D341Med (cell line): ENCODE data around the gene ARHGAP30.
"Not testable (repeated sequence)": the region's sequence is repeated elsewhere in the genome, so short reads cannot be mapped to it uniquely, and the experiment has no call there.

Source experiments
- DNase-seq: peaks from one replicate; pipeline ENCODE4 v3.0.0; 2012; ENCODE audit warnings: low spot score

The ARHGAP30 gene

DNA sequence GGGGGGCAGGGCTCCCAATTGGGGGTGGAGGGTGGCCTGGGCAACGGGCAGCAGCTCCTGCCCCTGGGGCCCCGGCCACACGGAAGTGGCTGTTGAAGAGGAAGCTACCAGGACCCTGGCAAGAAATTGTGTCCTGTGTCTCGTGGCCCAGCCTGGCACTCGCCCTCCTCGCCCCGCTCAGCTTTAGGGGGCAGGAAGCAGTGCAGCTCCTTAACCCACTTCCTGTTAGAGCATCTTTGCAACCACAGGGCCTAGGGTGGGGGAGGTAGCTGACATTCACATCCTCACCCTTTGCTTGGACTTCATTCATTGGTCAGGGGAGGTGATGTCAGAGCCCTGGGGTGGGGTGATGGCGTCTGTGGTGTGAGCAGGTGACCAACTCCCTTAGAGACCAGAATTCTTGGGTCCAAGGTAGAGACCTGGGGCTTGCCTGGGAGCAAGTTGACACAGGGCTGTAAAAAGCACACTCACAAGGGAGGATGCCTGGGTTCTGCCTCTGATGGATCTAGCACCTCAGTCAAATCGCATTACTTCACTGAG lies at the start of gene ARHGAP30:
ARHGAP30 (minus strand) TSS at position 161 of the 540 bp plus-strand sequence. CDS start 267 bp downstream, outside the sequence.
- no peak for DNase-seq

GRCh38 chr1:161117759-161118581 lies 48.3 kb upstream of the ARHGAP30 start, which contains the start of the genes NIT1 and PFDN2:
Gene NIT1, plus strand, starts transcription at chr1:161118105. Its CDS starts 72 bp downstream, at chr1:161118177.
Gene PFDN2, minus strand, starts transcription at chr1:161118037. Its CDS starts 11 bp downstream, at chr1:161118026.
- DNase-seq = peak; percentile 97

- not testable (repeated sequence) for DNase-seq
Measured at GRCh38 chr1:161115961-161116360, 46.3 kb upstream of the ARHGAP30 start.

DNA sequence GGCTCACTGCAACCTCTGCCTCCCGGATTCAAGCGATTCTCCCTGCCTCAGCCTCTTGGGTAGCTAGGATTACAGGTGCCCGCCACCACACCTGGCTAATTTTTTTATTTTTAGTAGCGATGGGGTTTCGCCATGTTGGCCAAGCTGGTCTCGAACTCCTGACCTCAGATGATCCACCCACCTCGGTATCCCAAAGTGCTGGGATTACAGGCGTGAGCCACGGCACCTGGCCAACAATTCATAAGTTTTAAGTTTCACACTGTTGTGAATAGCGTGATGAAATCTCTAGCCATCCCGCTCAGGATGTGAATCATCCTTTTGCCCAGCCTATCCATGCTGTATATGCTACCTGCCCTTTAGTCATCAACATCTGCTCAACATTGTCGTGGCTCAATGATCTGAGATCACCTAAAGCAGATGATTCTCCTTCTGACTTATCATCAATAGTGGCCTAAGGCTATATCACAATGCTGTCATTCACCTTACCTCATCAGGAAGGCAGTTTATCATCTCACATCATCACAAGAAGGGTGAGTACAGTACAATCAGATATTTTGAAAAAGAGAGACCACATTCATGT lies 45.5 kb upstream of the ARHGAP30 start:
- DNase-seq = no peak

DNA sequence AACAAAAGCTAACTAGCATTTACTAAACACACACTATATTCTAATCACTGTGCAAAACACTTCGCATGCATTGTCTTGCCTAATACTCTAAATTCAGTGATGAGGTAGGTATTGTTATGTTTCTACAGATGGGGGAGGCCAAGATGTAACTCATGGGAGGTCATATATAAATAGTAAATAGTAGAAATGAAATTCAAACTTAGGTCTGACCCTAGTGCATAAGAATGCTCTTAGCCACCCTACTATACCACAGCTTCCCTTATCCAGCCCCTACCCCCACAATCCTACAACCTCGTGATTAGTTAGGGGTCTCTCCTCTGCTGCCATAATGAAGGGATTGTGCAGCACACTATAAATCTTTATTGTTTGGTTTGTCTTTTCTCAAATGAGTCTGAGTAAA lies 44.9 kb upstream of the ARHGAP30 start:
- no peak for DNase-seq

DNA sequence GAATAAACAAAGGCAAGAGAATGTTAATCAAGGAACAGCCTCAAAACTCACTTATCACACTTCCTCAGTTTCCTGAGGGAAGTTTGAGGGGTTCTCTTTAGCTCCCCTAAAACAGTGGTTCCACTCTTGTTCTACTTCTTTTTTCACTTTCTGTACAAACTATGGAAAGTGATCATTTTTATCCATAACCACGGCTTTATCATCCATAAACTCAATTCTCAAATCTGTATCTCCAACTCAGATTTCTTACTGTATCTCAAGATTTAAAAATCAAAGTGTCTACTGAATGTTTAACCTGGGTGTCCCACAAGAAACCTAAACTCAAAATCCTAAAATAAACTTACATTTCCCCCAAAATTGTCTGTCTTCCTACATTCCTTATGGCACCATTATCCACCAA lies 44.2 kb upstream of the ARHGAP30 start:
- DNase-seq = no peak

DNA sequence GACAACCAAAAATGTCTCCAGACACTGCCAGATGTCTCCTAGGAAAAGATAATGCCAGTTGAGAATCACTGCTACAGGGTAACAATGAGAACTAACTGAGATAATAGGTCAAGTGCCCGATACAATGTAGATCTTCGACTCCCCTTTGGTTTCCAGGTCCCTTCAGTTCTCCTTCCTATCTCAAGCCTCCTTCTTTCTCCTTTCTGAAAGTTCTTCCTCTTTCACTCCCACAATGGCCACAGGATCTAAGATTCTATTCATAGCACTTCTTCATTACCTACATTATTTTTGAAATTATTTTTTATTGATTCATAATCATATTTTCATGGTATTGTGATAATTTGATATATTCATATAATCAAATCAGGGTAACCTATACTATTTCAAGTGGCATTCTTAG lies 41.8 kb upstream of the ARHGAP30 start:
- no peak for DNase-seq

DNA sequence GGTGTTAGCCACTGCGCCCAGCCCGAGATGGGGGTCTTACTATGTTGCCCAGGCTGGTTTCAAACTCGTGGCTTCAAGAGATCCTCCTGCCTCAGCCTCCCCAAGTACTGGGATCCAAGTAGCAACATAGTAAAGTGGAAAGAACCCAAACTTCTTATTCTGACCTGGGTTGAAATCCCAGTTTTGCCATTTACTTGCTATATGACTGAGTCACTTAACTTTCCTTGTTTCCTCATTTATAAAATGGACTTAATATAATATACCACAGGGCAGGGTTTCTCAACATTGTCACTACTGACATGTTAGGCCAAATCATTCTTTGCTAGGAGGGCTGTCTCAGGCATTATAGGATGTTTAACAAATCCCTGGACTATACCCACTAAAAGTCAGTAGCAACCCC lies 41.4 kb upstream of the ARHGAP30 start:
- DNase-seq = no peak

- no peak for DNase-seq
Measured at GRCh38 chr1:161106431-161106830, 36.7 kb upstream of the ARHGAP30 start.

DNA sequence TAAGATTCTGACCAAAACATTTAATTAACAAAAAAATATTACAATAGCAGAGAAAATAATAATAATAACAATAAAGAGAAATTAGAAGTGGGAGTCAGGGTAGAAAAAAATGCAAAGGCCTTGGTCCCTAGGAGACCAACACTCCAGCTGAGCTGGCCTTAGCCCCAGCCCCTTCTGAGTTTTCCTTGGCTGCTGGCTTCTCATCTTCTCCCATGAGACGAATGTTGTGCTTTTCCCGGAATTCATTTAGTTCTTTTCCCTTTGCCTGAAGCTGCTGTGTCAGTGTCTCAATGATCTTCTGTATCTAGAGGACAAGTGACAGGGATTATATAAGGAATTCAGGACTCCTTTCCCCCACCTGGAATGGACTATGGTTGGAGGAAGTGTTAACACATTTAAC lies 30.9 kb upstream of the ARHGAP30 start:
- no peak for DNase-seq

- DNase-seq = no peak
Measured at GRCh38 chr1:161099090-161099802, 29.6 kb upstream of the ARHGAP30 start.

DNA sequence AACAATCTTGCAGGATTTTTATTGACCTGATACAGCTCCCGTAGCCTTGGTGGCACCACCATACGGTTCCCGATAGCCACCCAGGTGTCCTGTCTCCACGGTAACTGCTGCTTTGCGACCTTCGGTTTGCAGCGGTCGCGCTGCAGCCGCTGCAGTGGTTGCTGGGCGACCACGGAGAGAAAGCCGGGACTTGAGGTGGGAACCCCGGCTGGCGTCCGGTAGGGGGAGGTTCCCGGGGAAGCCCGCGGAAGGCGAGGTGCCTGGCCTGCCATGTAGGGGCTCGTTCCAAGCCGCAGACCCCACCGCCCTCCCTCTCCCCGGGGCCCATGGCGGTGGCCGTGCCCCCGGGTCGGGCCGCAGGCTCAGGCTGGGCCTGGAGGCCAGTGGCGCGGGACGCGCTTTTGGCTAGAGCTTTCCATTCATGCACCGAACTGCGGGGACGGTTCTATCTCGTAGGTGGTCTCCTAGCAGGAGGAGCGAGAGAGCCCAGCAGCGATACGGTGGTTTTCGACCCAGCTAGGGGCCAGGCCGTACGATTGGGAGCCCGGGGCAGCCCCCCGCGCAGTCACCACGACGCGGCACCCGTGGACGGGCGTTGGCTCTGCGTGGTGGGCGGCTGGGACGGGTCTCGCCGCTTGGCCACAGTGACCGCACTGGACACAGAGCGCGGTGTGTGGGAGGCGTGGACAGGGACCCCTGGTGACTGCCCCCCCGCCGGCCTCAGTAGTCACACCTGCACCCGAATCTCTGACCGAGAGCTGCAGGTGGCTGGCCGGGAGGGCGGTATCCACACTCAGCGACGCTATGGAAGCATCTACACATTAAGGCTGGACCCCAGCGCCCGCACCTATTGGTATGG lies 28.7 kb upstream of the ARHGAP30 start, which contains the start of gene KLHDC9:
KLHDC9 (plus strand) TSS at position 152 of the 859 bp plus-strand sequence; CDS start at position 327, 175 bp downstream.
- peak; percentile 95 for DNase-seq

GRCh38 chr1:161096530-161096929 lies 26.8 kb upstream of the ARHGAP30 start:
- DNase-seq = no peak

DNA sequence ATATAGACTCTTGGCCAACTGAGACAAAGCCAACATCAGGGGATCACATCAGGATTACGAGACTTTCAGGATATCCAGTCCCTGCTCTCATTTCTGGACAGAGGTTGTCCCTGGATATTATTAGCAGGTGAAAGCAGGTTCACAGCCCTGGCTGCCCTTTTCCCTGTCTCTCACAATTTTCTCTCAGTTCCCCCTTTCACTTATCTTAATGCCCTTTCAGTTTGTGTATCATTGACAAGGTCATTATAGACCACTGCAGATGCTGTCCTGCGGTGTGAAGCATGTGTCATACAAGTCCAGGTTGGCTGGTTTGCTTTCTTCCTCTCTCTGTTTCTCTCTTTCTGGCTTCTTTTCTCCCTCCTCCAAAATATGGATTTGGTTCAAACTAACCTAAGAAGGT lies 26.3 kb upstream of the ARHGAP30 start:
- DNase-seq = no peak

GRCh38 chr1:161095230-161095629 lies 25.5 kb upstream of the ARHGAP30 start:
- DNase-seq = no peak

DNA sequence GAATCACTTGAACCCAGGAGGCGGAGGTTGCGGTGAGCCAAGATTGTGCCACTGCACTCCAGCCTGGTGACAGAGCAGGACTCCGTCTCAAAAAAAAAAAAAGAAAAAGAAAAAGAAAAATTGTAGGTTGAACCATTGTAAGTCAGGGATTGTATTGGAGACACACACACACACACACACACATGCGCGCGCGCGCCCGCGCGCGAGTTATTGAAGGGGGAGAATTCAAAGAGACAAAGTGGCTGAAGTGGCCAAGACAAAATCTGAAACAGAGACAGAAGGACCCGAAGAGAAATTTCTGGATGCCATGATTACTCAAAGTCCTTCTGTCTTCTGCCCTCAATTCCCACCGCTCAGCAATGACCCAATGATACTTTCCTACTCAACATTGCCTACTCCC lies 24.8 kb upstream of the ARHGAP30 start:
- DNase-seq = no peak

GRCh38 chr1:161092621-161093028 lies 22.9 kb upstream of the ARHGAP30 start:
- no peak for DNase-seq

GRCh38 chr1:161091796-161092507 lies 22.3 kb upstream of the ARHGAP30 start:
- DNase-seq = no peak

- DNase-seq = peak; percentile 21
Measured at GRCh38 chr1:161091093-161091492, 21.4 kb upstream of the ARHGAP30 start.

- DNase-seq = no peak
Measured at GRCh38 chr1:161090617-161091016, 20.9 kb upstream of the ARHGAP30 start.

GRCh38 chr1:161089938-161090337 lies 20.2 kb upstream of the ARHGAP30 start:
- DNase-seq = no peak
